AG04449 (cell line): ENCODE data around the gene TMEM242.

ENCODE experiments used
- CTCF ChIA-PET: fragments of 350-600 bp; formaldehyde crosslinking; extraction: SDS; loops from one replicate; lab custom pipeline; 2021; ENCODE audit warnings: antibody characterized with exemption; lab: Yijun Ruan, JAX
- POLR2A ChIA-PET: fragments of 400-600, 350-600 bp; formaldehyde crosslinking; extraction: SDS; loops from one replicate; lab custom pipeline; 2020; ENCODE audit warnings: antibody characterized with exemption, inconsistent platforms; lab: Yijun Ruan, JAX
- DNase-seq: peaks from one replicate; pipeline ENCODE4 v3.0.0-alpha.2; 2010; ENCODE audit warnings: low read depth, low spot score
- H3K4me3 ChIP-seq: 2 replicates; pipeline ENCODE4 v1.5.1; 2011; ENCODE audit warnings: low read depth, mild to moderate bottlenecking, control low read depth, low read length
- TF ChIP-seq, protein P1 (sequence below): IDR thresholded peaks from one replicate; pipeline ENCODE4 v1.5.1; 2011; ENCODE audit warnings: mild to moderate bottlenecking, moderate library complexity, low read length, control low read depth, inconsistent platforms; ENCODE audit not compliant: insufficient read depth; ENCODE audit errors: missing control alignments

Gene TMEM242

DNA sequence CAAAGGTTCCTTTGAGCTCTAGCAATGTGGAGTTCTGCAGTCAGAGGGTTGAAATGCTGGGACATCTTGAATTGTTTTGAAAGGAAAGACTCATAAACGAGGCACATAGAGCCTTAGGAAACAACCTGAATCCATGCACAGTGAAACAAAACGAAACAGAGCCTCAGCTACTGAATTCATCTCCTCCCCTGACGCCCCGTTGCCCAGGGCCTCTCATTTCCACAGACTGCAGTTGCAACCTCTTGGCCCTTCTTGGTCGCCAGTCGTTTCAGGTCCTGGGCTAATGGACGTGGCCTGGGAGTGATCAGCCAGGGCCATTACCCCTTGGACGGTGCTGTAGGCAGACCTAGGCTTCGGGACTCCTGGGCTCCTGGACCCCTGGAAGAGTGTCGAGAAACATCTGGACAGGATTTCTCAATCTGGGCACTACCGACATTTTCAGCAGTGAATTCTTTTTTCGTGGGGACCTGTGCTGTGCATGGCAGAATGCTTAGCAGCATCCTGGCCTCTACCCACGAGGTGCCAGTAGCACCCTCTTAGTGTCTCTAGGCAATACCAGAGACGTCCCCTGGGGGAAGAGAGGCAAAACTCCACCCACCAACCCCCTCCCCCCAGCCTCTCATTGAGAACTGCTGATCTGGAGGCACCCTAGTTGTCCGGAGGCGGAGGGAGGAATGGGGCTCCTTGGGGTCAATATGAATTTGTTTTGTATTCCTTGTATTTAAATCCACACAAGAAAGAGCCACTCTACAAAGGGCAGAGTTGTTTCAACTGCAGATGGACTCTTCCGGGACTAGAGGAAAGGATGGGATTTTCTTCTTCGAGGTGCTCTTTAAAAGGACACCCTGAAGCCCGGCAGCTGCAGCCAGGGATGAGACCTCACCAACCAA lies 50.2 kb downstream of the TMEM242 start:
- TF ChIP-seq, protein P1, sequence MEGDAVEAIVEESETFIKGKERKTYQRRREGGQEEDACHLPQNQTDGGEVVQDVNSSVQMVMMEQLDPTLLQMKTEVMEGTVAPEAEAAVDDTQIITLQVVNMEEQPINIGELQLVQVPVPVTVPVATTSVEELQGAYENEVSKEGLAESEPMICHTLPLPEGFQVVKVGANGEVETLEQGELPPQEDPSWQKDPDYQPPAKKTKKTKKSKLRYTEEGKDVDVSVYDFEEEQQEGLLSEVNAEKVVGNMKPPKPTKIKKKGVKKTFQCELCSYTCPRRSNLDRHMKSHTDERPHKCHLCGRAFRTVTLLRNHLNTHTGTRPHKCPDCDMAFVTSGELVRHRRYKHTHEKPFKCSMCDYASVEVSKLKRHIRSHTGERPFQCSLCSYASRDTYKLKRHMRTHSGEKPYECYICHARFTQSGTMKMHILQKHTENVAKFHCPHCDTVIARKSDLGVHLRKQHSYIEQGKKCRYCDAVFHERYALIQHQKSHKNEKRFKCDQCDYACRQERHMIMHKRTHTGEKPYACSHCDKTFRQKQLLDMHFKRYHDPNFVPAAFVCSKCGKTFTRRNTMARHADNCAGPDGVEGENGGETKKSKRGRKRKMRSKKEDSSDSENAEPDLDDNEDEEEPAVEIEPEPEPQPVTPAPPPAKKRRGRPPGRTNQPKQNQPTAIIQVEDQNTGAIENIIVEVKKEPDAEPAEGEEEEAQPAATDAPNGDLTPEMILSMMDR = no peak
- H3K4me3 ChIP-seq = no peak overlapping the region
- ChIA-PET CTCF (interaction anchor here (1.1 to 5.2 kb wide), 12 partner anchors 9 to 238 kb away, joined by 3 to 72 read pairs (median 5); no protein-coding TSS in a partner anchor), POLR2A (no interaction called here)
- DNase-seq = no peak

DNA sequence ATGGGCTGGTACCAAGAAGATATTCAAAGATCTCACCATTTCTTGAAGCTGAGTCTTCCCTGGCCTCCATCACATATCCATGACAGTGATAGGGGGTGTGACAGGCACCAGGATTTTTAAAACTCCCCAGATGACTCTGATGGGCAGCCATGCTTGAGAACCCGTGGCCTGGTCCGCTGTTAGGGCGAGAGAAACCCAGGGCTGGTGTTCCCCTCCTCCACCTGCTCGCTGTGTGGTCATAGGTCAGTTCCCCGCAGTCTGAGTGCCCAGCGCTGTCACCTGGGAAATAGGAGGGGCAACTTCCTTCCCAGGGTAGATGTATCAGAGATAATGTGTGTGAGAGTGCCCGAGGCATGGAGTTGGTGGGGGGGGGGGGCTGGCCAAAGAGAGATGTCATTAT lies 50.9 kb downstream of the TMEM242 start:
- H3K4me3 ChIP-seq = no peak overlapping the region
- CTCF ChIA-PET = interaction anchor here (0.8 to 2.1 kb wide), 7 partner anchors 8 to 223 kb away, joined by 3 to 6 read pairs (median 4); no protein-coding TSS in a partner anchor
- TF ChIP-seq, protein P1 = no peak
- no peak for DNase-seq
- POLR2A ChIA-PET = no interaction called here

- ChIA-PET CTCF (interaction anchor here (0.8 to 2.1 kb wide), 9 partner anchors 8 to 243 kb away, joined by 3 to 6 read pairs (median 3); no protein-coding TSS in a partner anchor), POLR2A (no interaction called here)
- no peak overlapping the region for H3K4me3 ChIP-seq
- no peak for DNase-seq
- TF ChIP-seq, protein P1 = no peak
Measured at GRCh38 chr6:157271911-157272310, 51.4 kb downstream of the TMEM242 start.

GRCh38 chr6:157271441-157271840 lies 51.9 kb downstream of the TMEM242 start:
- POLR2A ChIA-PET = no interaction called here
- DNase-seq = no peak
- TF ChIP-seq, protein P1 = no peak
- H3K4me3 ChIP-seq = no peak overlapping the region
- CTCF ChIA-PET = interaction anchor here (0.8 to 2.1 kb wide), 6 partner anchors 18 to 242 kb away, joined by 3 to 6 read pairs (median 3); no protein-coding TSS in a partner anchor

- TF ChIP-seq, protein P1 = no peak
- ChIA-PET CTCF (interaction anchor here (0.8 to 2.1 kb wide), 3 partner anchors 18 to 242 kb away, joined by 3 to 6 read pairs (median 3); no protein-coding TSS in a partner anchor), POLR2A (no interaction called here)
- no peak for DNase-seq
- H3K4me3 ChIP-seq = no peak overlapping the region
Measured at GRCh38 chr6:157270916-157271315, 52.4 kb downstream of the TMEM242 start.

GRCh38 chr6:157270308-157270707 lies 53.0 kb downstream of the TMEM242 start:
- TF ChIP-seq, protein P1 = no peak
- no peak overlapping the region for H3K4me3 ChIP-seq
- ChIA-PET CTCF (no interaction called here), POLR2A (no interaction called here)
- no peak for DNase-seq
